Measurements from ENCODE around the gene FSCN2.
"Not testable (repeated sequence)": the region's sequence is repeated elsewhere in the genome, so short reads cannot be mapped to it uniquely, and the experiment has no call there.

FSCN2 gene

GRCh38 chr17:81573794-81574642 lies 45.8 kb downstream of the FSCN2 start:
- no peak for DNase-seq (ENCODE audit: low read depth in 2 of 3, low spot score in 1 of 3)

GRCh38 chr17:81574643-81574956 lies 46.4 kb downstream of the FSCN2 start:
- DNase-seq (ENCODE audit: low read depth in 2 of 3, low spot score in 1 of 3): no peak

- DNase-seq (ENCODE audit: low read depth in 2 of 3, low spot score in 1 of 3): no peak
Observed at GRCh38 chr17:81575836-81576235, 47.7 kb downstream of the FSCN2 start.

GRCh38 chr17:81576621-81577277 lies 48.6 kb downstream of the FSCN2 start:
- DNase-seq (ENCODE audit: low read depth in 2 of 3, low spot score in 1 of 3): no peak

GRCh38 chr17:81577278-81578000 lies 49.3 kb downstream of the FSCN2 start:
- no peak for DNase-seq (ENCODE audit: low read depth in 2 of 3, low spot score in 1 of 3)

- no peak for DNase-seq (ENCODE audit: low read depth in 2 of 3, low spot score in 1 of 3)
Observed at GRCh38 chr17:81578038-81578441, 49.9 kb downstream of the FSCN2 start.

- DNase-seq (ENCODE audit: low read depth in 2 of 3, low spot score in 1 of 3): no peak
Observed at GRCh38 chr17:81578561-81579225, 50.5 kb downstream of the FSCN2 start.

GRCh38 chr17:81579298-81579697 lies 51.1 kb downstream of the FSCN2 start:
- DNase-seq (ENCODE audit: low read depth in 2 of 3, low spot score in 1 of 3): no peak

GRCh38 chr17:81579821-81580321 lies 51.7 kb downstream of the FSCN2 start:
- no peak for DNase-seq (ENCODE audit: low read depth in 2 of 3, low spot score in 1 of 3)

GRCh38 chr17:81580481-81580880 lies 52.3 kb downstream of the FSCN2 start:
- DNase-seq (ENCODE audit: low read depth in 2 of 3, low spot score in 1 of 3): no peak

GRCh38 chr17:81581758-81582157 lies 53.6 kb downstream of the FSCN2 start:
- DNase-seq (ENCODE audit: low read depth in 2 of 3, low spot score in 1 of 3): no peak

- DNase-seq (ENCODE audit: low read depth in 2 of 3, low spot score in 1 of 3): no peak
Observed at GRCh38 chr17:81582341-81582740, 54.2 kb downstream of the FSCN2 start.

GRCh38 chr17:81582749-81583148 lies 54.6 kb downstream of the FSCN2 start:
- DNase-seq (ENCODE audit: low read depth in 2 of 3, low spot score in 1 of 3): no peak

GRCh38 chr17:81583589-81584342 lies 55.6 kb downstream of the FSCN2 start:
- DNase-seq (ENCODE audit: low read depth in 2 of 3, low spot score in 1 of 3): no peak

GRCh38 chr17:81584771-81585170 lies 56.6 kb downstream of the FSCN2 start:
- DNase-seq (ENCODE audit: low read depth in 2 of 3, low spot score in 1 of 3): not testable (repeated sequence)

GRCh38 chr17:81586096-81586495 lies 57.9 kb downstream of the FSCN2 start:
- DNase-seq (ENCODE audit: low read depth in 2 of 3, low spot score in 1 of 3): no peak
